Fibroblast of skin of scalp (primary cell): ENCODE results near the gene SMAD3.

Experiments used
- DNase-seq: peaks from one replicate; pipeline ENCODE4 v3.0.0-alpha.2; 2013

SMAD3 gene

DNA sequence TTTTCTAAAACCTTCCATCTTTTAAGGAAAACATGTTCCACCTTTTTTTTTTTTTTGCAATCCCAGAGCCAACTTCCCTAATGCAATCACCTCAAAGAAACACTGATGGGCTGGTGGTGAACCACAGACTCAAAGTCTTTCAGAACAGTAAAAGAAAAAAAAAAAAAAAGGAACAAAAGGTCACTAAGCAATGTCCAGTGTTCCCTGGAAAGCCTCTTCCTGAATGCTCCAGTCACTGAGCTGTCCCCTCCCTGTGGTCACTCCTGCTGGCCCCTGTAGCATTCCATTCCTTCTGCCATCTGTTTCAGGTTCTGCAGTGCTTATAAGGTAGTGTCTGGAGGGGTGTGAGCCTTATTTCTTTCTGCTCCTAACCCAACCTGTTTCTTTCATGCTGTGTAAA is 135.7 kb downstream of the SMAD3 start:
- no peak for DNase-seq

DNA sequence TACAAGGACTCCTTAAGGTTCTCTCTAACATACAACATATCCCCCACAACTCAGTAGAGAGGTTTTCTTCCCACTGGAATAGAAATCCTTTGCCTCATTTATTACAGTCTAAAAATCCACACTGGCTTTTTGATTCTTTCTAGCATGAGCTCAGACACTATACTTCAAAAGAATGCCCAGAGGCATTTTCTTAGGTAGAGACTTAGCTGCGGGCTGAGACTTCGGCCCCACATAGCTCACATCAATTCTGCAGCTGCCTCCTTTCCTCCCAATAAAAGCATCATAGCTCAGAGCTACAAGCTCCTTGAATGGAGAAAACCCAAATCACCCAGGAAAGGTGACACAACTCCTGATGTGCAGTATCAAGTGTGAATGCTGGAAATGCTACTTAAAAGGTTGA is 136.7 kb downstream of the SMAD3 start:
- DNase-seq = no peak

DNA sequence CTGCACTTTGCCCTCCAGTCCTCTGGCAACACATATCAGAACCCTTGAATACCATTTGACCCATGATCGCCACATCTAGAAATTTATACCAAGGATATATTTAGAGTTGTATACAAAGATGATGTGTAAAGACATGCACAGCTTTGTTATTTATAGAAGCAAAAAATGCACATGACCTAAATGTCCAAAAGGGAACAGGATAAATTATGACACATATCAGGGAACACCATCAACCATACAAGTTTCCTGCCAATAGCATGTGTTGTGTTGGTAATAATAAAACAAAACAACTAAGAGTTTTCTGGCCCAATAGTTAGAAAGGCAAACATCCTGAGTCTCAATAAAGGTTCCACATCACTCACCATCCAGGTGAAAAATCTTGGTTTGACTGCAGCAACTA is 137.6 kb downstream of the SMAD3 start:
- DNase-seq = no peak

DNA sequence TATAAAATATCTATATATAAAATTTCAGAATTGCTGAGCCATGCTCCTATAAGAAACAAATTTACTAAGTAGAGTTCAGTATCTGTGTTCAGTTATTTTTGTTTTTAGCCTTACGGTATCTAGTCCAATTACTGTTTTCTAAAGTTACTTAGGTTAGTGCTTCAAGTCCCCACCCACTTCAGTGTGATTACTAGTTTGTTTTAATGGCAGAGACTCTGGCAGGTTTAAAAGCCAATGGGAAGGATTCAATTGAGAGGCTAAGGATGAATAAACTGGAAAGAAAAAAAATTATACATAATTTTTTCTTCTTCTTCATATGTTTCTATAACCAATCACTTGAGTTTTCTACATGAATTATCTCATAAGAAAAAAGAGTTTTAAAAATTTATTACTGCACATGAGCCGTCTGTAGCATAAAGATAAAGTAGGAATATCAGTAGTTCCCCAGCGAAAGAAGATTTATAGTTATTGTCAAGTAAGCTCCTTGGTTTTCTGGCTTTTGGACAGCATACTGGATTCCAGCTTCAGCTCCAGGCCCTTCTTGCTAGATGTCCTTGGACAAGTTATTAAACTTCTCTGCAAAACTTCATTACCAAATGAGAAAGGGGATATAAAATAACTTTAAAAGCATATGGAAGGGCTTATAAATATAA is 142.3 kb downstream of the SMAD3 start:
- DNase-seq = no peak

DNA sequence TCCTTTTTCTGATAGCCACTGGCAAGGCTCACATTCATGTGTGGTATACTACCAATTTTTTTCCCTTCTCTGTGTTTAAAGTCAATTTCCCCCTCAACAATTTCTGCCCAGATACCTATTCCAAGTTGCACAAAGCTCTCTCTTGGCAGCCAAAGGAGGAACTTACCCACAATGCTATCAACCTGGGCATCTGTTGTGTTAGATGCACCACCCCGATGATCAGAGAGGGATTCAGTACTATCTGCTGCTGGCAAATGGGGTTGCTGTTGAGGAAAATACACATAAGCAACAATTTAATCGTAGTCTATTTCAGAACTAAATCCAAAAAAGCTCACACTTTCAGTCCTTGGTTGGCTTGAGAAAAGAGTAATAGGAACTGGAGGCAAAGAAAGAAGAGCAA is 143.0 kb downstream of the SMAD3 start:
- no peak for DNase-seq

DNA sequence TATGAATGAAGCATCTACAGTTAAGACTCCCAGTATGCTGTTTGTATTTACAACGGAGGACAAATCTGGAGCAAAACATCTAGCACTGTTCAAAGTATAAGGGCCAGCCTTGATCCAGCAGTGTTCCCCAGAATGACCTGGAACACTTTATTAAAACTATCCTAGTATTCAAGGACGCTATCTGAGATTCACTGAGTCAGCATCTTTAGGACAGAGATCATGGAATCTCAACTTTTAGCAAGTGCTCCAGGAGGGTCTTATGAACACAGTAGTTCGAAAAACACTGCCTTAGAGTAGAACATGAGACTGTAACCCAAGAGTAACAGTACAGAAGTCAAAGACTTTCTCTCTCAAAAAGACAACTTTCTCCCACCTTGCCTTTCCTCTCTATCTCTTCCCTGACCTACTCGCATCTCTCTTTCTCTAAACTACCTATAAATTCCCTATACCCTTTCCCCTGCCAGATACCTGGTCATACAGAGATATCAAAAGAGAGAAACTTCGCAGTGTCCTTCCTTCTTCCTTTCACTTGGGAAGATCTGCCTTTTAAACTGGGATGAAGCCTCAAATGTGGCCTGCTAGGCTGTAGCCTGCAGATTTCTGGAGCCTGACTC is 145.3 kb downstream of the SMAD3 start:
- DNase-seq = no peak

DNA sequence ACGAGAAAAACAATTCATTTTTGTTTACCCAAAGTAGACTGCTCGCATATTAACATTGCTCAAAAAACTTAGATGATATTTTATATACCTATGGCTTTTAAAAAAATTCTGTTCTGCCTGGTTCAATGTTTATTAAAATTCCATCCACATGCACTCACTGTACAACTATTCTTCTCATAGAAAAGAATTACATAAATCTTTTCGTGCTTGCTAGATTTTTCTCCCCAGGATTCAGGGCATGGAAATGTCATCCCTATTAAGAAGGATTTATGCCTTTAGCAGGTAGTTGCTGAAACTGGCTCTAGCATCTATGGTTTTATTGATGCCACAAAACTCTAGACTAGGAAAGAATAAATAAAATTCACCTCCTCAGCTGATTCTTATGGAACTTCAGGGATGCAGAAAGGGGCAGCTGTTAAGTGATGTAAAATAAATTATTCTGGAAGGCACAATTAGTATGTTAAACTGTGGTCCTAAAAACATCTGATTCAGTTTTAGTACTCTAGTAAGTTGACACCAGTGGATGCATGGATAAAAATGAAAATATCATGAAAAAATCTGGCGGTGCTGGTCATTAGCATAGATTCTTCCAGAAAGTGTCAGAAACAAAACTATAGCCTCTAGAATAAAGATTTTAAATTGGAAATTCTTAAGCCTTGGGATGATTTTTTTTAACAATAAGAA is 147.4 kb downstream of the SMAD3 start:
- no peak for DNase-seq

DNA sequence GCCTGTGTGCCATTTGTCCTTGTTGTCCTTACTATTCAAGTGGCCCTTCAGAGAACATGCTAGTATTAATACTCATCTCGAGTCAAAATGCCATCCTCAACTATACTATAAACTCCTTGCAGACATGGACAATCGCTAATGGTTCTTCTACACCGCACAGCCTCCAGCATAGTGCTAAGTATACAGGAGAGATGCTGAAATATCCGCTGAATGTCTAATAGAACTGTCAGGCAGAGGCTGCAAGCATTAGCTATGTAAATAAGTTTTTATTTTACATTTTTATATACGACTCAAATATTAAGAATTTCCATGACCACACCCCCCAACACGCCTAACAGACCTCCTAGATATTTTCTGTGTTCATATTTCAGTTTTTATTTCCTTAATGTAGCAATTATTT is 149.7 kb downstream of the SMAD3 start:
- DNase-seq = peak; percentile 41

DNA sequence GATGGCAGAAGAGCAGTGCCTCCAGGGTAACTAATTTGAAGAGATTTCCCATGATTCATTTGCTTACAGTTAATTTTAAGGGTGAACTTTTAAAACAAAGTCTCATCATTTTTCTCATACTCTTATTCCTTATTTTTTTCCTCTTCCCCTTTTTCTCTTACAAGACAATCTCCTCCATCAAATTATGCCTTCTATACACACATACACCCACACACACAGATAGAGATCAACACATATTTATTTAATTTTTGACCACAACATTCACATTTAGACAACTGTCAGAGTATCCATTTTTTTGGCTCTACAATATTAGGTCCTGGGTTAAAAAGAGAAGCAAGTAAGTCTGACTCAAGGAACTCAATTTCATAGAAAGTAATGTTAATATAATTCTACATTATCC is 151.5 kb downstream of the SMAD3 start:
- DNase-seq = no peak

DNA sequence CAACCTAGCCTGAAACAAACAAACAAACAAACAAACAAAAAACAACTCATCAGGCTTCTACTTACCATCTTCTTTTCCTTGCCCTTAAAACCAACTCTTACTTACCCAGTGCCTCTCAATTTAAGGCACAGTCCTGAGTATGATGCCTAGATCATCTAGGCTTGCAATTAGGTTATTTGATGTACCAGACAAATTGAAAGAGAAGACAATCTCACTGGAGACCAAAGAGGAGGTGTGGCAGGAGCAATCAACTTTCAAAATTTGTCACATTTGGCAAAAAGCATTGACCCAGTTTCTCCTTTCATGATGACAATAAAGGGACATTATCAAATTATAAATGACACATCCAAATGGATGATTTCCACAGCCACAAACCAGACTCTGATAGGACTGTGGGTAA is 153.0 kb downstream of the SMAD3 start:
- DNase-seq = no peak

DNA sequence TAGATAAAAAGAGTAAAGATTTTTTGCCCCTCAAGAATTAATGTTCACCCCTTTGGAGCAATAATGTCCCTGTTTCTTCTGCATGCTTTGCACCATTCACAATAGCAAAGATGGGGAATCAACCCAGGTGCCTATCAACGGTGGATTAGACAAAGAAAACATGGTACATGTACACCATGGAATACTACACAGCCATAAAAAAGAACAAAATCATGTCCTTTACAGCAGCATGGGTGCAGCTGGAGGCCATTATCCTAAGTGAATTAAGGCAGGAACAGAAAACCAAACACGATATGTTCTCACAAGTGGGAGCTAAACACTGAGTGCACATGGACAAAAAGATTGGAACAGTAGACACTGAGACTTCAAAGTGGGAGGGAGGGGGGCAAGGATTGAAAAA is 153.9 kb downstream of the SMAD3 start:
- DNase-seq = no peak

DNA sequence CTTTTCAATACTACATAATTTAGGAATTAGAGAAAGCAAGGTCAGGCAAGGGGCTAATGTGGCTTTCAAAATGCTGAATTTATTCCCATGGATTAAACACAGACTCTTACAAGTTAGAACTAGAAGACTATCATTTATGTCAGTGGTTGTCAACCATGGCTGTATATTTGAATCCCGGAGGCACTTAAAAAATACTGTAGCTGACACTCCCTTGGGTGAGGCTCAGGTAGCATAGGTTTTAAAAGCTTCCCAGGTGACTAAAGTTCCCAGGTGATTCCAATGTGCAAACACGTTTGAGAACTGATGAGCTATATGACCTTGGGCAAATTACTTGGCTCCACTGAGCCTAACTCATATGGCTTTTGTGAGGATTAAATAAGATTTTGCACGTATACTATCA is 159.5 kb downstream of the SMAD3 start:
- DNase-seq = no peak

DNA sequence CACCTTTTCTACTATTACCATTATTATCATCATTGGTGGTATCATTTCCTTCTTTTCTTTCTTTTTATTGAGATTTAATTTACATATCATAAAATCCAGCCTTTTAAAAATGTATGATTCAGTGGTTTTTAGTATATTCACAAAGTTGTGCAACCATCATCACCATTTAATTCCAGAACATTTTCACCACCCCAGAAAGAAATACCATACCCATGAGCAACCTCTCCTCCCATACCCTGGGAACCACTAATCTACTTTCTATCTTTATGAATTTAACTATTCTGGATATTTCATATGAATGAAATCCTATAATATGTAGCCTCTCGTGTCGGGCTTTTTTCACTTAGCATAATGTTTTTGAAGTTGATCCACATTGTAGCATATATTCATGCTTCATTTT is 159.9 kb downstream of the SMAD3 start:
- DNase-seq = peak; percentile 86

DNA sequence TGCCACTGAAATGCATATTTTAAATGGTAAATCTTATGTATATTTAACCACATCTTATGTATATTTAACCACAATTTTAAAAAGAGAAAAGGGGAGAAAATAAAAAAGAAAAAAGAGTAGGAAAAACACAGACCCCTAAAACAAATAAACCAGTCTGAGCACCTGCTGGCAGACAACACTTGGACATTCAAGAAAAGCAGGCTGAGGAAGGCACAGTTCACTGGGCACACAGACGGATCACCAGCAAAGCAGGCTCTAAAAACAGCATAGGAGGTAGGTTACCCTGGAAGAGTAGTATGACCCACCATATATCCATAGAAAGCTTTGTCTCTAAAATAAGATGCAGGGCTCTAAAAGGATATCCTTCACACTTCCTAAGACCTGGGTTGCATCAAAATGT is 162.0 kb downstream of the SMAD3 start:
- no peak for DNase-seq

DNA sequence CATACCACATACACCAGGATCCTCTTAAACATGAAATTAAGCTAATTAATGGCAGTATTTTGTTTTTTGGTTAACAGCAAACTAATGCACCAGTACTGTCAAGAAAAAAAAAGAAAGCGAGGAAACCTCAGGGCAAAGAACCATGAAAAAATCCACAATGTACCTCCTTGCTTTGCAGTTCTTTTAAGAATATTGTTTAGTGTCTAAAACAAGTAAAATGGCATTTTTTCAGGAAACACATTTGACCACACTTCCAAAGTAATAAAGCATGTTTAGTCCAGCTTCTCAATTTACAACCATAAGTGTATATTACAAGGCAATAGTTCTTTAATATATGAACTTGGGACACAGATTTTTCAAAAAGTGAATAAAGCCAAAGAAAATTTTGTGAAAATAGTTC is 162.4 kb downstream of the SMAD3 start:
- no peak for DNase-seq

DNA sequence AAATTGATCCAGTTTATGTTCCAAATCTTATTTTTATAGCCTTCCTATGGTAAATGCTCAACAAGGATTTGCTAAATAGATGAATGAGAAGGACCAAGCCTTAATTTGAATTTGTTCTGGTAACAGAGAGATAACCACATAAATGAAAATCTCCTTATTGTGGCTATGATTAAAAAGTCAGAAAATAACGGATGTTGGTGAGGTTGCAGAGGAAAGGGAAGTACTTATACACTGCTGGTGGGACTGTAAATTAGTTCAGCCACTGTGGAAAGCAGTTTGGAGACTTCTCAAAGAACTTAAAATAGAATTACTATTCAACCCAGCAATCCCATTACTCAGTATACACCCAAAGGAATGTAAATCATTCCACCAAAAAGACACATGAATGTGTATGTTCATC is 162.9 kb downstream of the SMAD3 start:
- DNase-seq = peak; percentile 42

DNA sequence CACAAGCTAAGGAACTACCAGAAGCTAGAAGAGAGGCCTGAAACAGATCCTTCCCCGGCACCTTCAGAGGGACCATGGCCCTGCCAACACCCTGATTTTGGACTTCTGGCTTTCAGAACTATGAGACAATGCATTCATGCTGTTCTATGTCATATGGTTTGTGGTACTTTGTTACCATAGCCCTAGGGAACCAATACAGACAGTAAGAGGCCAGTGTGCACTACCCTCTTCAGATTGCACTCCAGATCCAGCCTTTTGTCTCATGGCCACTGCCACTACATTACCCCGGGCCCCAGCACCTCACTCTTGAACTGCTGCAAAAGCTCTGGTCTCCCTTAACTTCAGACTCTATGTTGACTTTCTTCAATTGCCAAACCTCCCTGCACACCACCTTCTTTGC is 165.1 kb downstream of the SMAD3 start:
- DNase-seq = no peak

DNA sequence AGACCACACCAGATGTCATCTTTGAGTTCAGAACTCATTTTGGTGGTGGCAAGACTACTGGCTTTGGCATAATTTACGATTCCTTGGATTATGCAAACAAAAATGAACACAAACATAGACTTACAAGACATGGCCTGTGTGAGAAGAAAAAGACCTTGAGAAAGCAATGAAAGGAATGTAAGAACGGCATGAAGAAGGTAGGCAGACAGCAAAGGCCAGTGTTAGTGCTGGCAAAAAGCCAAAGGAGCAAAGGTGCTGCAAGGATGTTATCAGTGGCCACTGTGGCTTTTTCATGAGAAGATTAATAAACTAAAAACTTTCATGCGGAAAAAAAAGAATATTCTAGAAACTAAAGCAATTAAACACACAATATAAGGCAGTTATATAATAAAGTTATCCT is 167.2 kb downstream of the SMAD3 start:
- no peak for DNase-seq

DNA sequence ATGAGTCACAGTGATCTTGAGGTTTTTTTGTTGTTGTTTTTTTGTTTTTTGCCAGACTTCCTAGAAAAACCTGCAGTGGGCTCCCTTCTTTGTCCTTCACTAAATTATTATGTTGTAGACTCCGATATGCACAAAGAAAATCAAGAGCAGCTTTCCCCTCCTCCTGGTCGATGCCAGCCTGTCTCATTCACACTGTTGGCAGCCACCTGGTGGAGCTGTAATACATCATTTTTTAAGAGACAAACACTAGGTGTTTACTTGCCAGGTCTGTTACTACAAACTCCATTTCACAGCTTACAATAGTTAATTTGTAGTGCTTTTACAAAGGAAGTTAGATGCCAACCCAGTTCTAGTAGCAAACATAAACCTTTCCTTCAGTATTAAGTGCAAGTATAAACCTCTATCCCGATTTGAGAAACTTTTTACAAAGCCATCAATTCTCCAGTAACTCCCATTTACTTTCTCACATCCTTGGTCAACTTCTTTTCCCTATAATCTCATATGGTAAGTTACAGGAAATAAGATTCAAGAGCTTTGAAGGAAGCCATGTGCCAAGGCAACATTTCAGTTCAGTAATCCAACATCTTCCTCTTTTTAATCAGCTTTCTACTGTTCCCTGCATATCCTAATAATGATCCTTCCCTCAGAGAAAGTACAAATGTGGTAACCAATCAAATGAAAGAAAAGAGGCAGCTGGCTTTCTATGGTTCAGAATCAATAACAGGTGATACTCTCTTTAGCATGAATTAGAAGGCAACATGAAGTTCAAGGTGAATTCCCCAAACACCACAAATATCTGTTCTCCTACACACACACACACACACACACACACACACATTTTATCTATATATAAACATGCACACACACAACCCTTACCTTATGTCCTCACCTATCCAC is 175.1 kb downstream of the SMAD3 start:
- DNase-seq = no peak

DNA sequence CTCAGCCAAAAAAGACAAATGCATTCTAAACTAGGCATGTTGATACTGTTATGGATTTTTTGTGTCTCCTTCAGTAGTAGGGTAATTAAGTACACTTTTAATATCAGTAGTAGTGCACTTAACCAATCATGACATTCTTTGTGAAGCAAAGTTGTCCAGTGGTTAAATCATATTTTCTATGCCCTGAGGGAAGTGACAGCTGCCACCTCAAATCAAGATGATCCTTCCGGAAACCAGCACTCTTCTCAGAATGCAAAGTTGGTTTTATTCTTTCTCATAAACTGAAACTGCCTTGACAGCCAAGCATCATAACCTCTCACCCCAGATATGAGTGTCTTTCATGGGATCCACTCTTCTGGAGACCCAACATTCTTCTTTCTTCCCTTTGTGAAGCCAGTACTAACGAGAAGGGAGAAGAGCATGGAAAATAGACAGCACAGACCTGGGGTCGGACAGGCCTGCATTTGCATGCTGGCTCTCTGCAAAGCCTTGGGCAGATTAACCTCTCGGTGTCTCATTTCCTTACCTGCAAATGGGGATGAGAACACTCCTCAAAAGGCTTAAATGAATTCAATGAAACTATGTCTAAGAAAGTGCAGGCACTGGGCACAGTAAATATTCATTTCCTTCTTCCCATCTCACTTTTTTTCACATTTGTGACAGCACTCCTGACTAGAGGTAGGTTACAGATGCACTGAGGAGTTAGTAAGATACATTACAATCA is 175.9 kb downstream of the SMAD3 start:
- no peak for DNase-seq

DNA sequence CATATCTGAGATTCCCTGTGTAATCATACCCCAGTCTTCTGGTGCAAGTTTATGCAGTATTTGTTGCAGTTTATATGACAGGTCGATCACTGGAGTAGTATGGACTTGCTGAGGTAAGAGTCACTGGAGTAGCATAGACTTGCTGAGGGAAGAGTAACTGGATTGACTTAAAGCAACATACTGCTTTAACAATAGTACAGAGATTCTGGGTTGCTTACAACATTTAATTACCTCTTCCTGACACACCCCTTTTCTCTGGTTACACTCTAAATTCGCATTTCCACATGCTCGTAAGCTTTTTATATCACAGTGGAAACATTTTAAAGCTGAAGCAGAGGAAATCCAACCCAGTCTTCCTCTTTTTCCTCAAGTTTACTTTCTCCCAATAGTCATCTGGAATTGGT is 177.3 kb downstream of the SMAD3 start:
- DNase-seq = no peak
